Measurements from ENCODE around the gene ANKRD53.

GRCh38 chr2:70962885-70963878, 15.2 kb upstream of the ANKRD53 start:
- no peak for TF ChIP-seq POLR2AphosphoS5 (IDR thresholded peaks at IDR 0.05)
- TF ChIP-seq CTCF (IDR thresholded peaks at IDR 0.05; ENCODE audit: poor library complexity, severe bottlenecking) = no peak
- no peak for TF ChIP-seq EP300 (conservative IDR thresholded peaks at IDR 0.05; ENCODE audit: poor library complexity, severe bottlenecking)
- TF ChIP-seq SMC3 (conservative IDR thresholded peaks at IDR 0.05; ENCODE audit: poor library complexity) = no peak
- no peak for TF ChIP-seq TAF1 (IDR thresholded peaks at IDR 0.05; ENCODE audit: low read depth)

Data from neural cell (in vitro differentiated cells).